HepG2 (cell line): ENCODE data around the gene KDM1B.

Source experiments
- CHD2 ChIP-seq: IDR thresholded peaks from 2 replicates; pipeline ENCODE4 v1.6.1; 2011; ENCODE audit warnings: low read depth, low read length, improper control_type of control experiment
- FOXP1 ChIP-seq, 2 experiments: fragments of 450-650 bp in 1 of 2; IDR thresholded peaks; 2 replicates each; pipeline ENCODE4 v1.6.1; 2017 to 2018; ENCODE audit warnings: antibody characterized with exemption in 1 of 2
- HCFC1 ChIP-seq: fragments of 150-350 bp; IDR thresholded peaks from 2 replicates; pipeline ENCODE4 v1.6.1; 2014; ENCODE audit warnings: low read depth, low read length
- NR2C2 ChIP-seq: sonication (generic); formaldehyde crosslinking; IDR thresholded peaks from 2 replicates; pipeline ENCODE4 v1.4.0; 2020; ENCODE audit warnings: missing genetic modification reagents, mild to moderate bottlenecking, moderate library complexity, borderline replicate concordance
- POLR2AphosphoS2 ChIP-seq: IDR thresholded peaks from 2 replicates; pipeline ENCODE4 v1.6.1; 2011; ENCODE audit warnings: low read depth, low read length, improper control_type of control experiment
- TARDBP ChIP-seq: sonication (generic); formaldehyde crosslinking; IDR thresholded peaks from 2 replicates; pipeline ENCODE4 v1.8.0; 2022; ENCODE audit warnings: mild to moderate bottlenecking, missing genetic modification reagents

GRCh38 chr6:18266523-18266912 lies 111.3 kb downstream of the KDM1B start:
- TF ChIP-seq POLR2AphosphoS2 (no peak), HCFC1 (no peak), CHD2 (no peak), NR2C2 (no peak), TARDBP (CRISPR knock-in tag) (no peak), FOXP1 (IDR thresholded peaks at IDR 0.05) (no peak), FOXP1 (CRISPR knock-in tag; IDR thresholded peaks at IDR 0.05) (no peak)
